Measurements from ENCODE around the gene FGFR1OP2.

DNA sequence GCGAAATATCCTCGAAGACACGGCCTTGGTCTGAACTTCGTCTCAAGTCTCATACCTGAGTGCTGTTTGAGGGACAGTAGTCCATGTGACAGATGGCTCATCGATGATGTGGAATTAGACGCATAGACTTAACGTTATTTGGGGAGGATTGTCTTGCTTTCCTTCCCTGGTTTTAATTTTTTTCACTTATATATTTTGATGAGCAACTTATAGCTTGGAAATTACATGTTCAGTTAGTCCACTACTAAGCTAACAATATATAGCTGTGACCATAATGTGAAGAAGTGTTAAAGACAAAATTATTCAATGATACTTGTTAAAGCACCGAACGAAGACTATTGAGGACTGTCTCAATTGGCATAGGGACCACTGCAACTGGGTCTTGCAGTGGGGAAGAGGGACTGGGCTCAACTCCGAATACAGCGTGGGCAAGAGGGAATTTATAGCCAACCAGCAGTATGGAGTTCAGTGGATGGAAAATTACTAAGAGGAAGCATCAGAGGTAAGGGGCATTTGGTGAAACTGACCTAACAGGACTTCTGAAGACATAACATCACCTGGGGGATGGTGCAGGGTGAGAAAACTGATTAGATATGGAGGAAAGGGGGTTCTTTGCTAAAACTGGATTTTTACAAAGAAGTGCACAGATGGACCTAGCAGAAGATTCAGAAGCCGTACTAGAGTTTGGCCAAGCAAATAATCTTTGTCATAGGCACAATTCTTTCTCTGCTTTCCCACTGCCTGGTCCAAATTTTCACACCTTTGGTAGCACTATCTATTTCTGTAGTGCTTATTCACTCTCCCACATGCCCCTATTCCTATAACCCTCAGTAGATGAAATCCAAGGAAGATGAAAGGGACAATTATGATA, 76.8 kb downstream of the FGFR1OP2 start:
- TF ChIP-seq EZH2 (IDR thresholded peaks at IDR 0.05; ENCODE audit: low read length, missing control alignments), result no peak
- TF ChIP-seq, protein P1, sequence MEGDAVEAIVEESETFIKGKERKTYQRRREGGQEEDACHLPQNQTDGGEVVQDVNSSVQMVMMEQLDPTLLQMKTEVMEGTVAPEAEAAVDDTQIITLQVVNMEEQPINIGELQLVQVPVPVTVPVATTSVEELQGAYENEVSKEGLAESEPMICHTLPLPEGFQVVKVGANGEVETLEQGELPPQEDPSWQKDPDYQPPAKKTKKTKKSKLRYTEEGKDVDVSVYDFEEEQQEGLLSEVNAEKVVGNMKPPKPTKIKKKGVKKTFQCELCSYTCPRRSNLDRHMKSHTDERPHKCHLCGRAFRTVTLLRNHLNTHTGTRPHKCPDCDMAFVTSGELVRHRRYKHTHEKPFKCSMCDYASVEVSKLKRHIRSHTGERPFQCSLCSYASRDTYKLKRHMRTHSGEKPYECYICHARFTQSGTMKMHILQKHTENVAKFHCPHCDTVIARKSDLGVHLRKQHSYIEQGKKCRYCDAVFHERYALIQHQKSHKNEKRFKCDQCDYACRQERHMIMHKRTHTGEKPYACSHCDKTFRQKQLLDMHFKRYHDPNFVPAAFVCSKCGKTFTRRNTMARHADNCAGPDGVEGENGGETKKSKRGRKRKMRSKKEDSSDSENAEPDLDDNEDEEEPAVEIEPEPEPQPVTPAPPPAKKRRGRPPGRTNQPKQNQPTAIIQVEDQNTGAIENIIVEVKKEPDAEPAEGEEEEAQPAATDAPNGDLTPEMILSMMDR (conservative IDR thresholded peaks at IDR 0.05 in 1 of 2, IDR thresholded peaks at IDR 0.05 in 1 of 2; ENCODE audit: low read depth in 1 of 2, low read length in 2 of 2), result peak in 1 of 2 donors; percentile 14

All from fibroblast of lung (primary cell).